ENCODE measurements around the gene OSBPL3.

Gene OSBPL3

DNA sequence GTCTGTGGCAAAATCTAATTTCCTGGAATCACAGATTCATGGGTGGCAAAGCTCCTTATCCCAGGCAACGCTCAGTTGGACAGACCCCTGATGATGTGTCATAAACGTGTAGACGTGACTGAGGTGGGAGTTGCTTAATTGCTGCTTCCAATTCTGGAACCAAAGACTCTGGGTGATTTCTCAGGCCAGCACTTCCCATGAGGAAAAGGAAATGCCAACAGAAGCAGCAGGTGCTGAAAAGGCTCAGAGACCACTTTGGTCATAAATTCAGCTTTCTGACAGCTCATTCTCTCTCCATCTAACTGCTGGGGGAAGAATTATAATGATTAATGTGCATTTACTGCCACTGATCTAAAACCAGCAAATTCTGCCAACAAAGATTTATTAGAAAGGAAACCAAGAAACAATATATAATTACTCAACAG lies 88.7 kb downstream of the OSBPL3 start:
- DNase-seq = no peak

- DNase-seq = no peak
Observed at GRCh38 chr7:24889611-24890010, 90.4 kb downstream of the OSBPL3 start.

- no peak for DNase-seq
Observed at GRCh38 chr7:24888653-24889052, 91.3 kb downstream of the OSBPL3 start.

DNA sequence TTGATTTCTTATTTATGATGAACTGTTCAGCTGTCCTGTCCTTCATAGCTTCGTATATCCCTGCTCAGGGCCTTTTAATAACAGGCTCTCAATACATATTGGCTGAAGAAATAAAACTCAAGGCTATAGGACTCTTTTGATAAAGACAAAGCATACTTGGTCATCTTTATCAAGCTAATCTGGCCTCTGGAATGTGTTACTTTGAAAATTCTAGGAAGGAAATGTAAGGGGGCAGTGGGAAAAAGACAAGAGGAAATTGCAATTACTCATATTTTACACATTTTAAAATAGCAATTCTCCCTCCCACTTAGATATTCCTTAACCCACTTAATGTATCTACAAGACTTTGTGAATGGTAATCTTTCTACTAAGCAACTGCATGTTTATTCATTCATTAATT lies 94.3 kb downstream of the OSBPL3 start:
- no peak for DNase-seq

- DNase-seq = no peak
Observed at GRCh38 chr7:24885305-24885704, 94.7 kb downstream of the OSBPL3 start.

DNA sequence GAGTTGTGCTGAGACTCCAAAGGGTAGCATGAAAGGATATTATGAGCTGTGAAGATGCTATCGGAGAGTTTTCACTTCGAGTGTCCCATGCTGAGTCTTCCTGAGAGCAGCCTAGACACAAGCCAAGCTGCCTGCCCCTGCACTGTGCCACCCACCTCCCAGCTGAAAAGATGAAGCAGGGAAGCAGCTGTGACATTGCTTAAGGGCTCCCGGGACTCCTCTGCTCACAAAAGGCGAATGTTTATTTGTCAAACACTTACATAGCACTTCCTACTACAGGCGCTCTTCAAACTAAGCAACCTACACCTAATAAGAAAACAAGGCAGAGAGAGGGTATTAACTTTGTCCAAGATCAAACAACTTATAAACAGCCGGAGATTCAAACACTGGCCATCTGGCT lies 95.6 kb downstream of the OSBPL3 start:
- no peak for DNase-seq

GRCh38 chr7:24883622-24884013 lies 96.4 kb downstream of the OSBPL3 start:
- no peak for DNase-seq

GRCh38 chr7:24882989-24883621 lies 96.9 kb downstream of the OSBPL3 start:
- DNase-seq = no peak

DNA sequence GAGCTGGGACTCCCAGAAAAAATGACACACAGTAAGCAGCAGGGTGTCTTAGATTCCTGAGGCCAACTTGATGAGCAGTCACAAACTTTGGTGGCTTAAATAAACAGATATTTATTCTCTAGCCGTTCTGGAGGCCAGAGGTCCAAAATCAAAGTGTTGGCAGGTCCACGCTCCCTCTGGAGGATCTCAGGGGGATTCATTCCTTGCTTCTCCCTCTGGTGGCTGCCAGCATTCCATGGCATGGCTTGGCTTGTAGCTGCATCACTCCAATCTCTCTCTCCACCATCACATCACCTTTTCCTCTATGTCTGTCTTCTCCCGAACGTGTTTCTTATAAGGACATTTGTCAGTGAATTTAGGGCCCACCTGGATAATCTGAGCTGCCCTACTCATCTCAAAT lies 98.4 kb downstream of the OSBPL3 start:
- no peak for DNase-seq

DNA sequence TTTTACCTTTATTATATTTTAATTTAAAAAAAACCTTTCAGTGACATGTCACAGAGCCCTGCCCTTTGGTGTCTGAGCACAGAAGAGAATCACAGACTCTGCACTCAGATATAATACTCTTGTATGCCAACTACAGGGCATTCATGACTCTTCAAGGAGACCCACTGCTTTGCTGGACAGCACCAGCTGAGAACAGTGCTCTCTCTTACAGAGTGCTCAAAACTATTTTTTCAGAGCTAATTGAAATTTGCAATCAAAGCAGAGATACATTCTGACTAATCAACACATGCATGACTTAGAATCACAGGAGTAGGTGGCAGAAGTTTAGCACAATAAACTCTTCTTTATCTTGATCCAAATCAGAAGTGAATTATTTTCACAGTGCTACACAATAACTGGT lies 99.1 kb downstream of the OSBPL3 start:
- no peak for DNase-seq

DNA sequence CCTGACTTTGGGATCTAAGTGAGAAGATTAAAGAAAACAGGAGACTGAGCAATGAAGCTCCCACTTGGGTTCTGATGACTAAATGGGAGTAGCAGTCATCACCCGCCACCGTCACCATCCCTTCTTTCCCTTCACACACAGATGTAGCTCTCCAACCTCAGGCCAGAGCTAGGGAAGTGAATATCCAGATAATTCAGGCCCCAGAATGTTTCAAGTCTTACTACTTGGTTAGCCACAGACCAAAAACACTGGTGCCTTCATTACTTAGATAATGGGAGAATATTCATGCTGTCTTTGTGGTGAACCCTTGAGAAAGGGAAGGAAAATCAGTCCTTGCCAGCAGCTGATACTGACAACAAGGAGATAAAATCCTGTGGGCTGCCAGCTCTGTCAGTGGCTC lies 100.7 kb downstream of the OSBPL3 start:
- no peak for DNase-seq

GRCh38 chr7:24877790-24878311 lies 102.1 kb downstream of the OSBPL3 start:
- no peak for DNase-seq

DNA sequence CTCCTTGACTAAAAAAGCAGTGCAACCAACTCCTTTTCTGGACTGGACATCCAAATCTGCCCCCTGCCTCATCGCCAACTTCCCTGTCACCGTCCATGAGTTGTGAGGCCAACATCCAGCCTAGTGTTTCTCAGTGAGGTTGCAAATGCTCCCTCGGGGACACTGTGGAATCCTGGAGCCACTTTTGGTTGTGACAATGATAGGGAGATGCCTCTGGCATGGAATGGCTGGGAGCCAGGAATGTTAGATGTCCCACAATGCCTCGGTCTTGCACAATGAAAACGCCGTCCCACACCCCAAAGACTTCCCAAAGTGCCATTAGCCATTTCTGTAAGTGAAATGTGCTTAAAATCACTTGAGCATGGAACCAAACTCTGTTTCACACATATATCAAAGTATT lies 105.2 kb downstream of the OSBPL3 start:
- no peak for DNase-seq

GRCh38 chr7:24873944-24874343 lies 106.0 kb downstream of the OSBPL3 start:
- no peak for DNase-seq

GRCh38 chr7:24871770-24872169 lies 108.2 kb downstream of the OSBPL3 start:
- no peak for DNase-seq

GRCh38 chr7:24870766-24871165 lies 109.2 kb downstream of the OSBPL3 start:
- DNase-seq = no peak

DNA sequence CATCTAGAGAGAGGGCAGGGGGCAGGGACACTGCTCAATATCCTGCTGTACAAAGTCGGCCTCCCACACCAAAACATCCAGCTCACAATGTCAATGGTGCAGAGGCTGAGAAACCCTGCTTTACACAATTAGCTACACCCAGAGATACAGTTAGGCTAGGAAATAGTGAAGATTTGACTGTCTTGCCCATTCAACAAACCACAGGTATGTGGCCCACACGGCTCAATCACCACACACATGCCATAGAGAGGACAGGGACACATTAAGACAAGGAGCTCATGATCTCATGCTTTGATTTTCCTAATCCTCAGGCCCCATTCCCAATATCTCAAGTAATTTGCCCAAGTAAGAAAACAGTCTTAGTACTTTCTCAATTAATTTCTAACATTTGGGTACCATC lies 110.4 kb downstream of the OSBPL3 start:
- no peak for DNase-seq

DNA sequence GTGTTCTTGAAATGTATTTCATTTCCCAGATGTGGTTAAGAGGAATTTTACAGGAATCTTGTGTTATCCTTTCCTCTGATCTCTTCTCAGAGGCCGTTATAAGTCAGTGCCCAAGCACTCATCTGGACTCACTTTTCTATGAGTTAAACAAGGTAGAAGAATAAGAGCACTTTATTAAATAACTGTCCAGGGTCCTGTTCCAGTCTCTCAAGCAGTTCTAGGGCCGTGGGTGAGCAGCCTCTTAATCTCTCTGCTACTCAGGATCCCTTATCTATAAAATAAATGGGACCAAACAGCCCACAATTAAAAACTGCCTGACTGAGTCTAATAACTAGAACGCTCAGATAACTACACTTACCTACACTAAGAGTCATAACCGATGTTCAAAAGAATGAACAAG lies 111.2 kb downstream of the OSBPL3 start:
- no peak for DNase-seq

DNA sequence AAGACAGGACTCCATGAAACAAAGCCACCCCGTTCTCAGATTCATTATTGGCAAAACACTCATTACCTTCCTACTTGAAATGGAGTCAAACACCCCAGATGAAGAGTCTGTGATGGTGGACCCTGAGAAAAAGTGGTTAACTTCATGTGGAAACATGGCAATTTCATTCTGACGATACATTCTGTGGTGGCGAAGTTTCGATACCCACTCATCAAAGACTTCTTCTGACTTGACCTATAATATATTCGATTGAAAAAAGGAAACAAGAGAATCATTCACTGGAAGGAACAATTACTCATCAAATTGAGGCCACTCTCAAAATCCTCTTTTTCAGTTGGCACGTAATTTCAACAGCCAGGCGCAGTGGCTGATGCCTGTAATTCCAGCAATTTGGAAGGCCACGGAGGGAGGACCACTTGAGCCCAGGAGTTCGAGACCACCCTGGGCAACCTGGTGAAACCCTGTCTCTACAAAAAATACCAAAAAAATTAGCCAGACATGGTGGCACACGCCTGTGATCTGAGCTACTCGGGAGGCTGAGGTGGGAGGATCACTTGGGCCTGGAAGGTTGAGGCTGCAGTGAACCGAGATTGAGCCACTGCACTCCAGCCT lies 113.9 kb downstream of the OSBPL3 start:
- DNase-seq = no peak

DNA sequence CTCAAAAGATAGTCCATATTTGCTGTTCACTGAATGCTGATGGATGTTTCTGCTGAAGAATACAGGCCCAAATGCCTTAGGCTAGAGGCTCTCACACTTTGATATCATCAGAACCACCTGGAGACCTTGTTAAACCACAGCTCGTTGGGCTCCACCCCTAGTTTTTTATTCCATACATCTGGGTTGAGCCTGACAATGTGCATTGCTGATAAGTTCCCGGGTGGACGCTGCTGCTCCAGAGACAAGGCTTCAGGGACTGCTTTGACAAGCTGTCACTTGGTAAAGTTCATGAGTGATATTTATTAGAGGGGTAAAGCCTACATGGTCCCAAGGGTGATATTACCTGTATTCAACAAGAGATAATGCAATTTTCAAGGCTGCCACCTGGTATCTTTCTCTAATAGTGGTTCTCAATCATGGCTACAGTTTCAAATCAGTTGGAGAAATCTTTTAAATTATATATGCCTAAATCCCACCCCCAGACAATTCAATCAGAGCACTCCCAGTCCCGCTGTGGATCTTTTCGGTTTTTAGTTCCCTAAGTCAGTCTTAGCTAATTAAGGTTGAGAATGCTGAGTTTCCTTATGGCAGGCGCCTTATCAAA lies 115.7 kb downstream of the OSBPL3 start:
- no peak for DNase-seq

DNA sequence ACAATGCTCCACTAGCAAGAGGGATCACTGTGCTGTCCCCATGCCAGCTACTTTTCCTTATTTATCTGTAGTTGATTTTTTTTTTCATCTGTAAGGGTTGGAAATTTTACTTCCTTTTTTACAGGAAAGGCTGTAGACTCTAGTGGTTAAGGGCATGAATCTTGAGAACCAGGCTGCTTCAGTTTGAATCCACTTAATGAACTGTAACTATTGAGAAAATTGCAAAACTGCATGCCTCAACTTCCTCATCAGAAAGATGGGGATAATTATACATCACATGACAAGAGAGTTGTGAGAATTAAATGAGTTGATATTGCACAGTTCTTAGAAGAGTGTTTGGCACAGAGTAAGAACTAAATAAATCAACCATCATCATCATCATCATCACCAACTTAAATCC lies 116.4 kb downstream of the OSBPL3 start:
- DNase-seq = no peak

- no peak for DNase-seq
Observed at GRCh38 chr7:24862461-24862860, 117.5 kb downstream of the OSBPL3 start.

DNA sequence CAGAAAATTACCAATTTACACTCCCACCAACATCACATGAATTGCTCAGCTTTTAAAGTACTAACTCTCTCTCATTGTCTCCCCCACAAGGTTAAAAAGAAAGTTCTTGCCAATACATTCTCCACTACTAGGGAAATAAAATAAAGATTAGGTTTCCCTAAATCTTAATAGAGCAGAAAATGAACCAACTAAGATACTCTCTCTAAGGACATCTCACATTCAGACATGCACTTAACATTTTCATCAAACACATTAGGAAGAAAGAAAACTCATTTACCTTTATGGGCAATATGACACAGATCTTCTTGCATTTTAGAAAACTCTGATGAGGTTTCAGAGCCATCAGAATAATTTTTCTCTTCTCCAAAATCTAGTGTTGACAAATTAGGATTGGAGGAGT lies 118.6 kb downstream of the OSBPL3 start:
- no peak for DNase-seq

DNA sequence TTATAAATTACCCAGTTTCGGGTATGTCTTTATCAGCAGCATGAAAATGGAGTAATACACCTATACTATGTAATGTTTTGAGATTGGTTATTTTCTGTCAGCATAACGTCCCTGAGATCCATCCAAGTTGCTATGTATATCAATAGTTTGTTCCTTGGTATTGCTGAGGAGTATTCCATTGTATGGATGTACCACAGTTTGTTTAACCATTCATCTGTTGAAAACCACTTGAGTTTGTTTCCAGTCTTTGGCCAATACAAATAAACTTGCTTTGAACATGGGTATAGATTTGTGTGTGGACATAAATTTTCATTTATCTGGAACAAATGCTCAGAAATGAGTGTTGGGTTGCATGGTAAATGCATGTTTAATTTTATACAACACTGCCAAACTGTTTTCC lies 119.4 kb downstream of the OSBPL3 start:
- DNase-seq = no peak

Measured in CD4-positive, alpha-beta T cell treated with Interleukin-6 for 4 hours (primary cell).